ENCODE results near the gene OR6C4. TPM values are rescaled to one million over a fixed set of nuclear protein-coding genes. Genes with fewer than 3 reads are reported as not detected.
"Not testable (repeated sequence)": the region's sequence is repeated elsewhere in the genome, so short reads cannot be mapped to it uniquely, and the experiment has no call there.

Gene OR6C4
- polyA plus RNA-seq (2012; ENCODE audit: insufficient read depth, insufficient read length, low read depth): not detected

DNA sequence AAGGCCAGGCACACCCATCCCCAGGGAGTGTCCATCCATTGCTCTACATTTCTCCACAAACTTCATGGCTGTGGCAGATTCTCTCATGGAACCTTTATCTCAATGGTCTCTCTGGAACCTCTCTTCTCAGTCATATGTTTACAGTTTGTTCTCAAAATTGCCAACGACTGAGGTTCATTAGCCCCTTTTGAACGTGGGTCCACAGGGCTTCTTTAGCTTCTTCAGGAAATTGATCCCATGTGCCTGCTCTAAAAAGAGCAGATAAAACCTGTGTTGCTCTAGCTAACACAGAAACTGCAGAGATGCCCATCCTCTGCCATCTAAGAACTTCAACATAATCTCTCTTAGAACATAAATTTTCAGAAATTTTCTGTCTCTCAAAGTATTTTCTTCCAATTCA lies at the start of gene OR6C4:
Gene OR6C4 (plus strand): TSS at position 301 of the 400 bp plus-strand sequence. CDS start 1,625 bp downstream, outside the sequence.
- no peak for DNase-seq
- H3K36me3 ChIP-seq: no peaks in the 10 kb centered on the region
- no peaks in the 10 kb centered on the region for H3K9me3 ChIP-seq
- TF ChIP-seq, protein P1, sequence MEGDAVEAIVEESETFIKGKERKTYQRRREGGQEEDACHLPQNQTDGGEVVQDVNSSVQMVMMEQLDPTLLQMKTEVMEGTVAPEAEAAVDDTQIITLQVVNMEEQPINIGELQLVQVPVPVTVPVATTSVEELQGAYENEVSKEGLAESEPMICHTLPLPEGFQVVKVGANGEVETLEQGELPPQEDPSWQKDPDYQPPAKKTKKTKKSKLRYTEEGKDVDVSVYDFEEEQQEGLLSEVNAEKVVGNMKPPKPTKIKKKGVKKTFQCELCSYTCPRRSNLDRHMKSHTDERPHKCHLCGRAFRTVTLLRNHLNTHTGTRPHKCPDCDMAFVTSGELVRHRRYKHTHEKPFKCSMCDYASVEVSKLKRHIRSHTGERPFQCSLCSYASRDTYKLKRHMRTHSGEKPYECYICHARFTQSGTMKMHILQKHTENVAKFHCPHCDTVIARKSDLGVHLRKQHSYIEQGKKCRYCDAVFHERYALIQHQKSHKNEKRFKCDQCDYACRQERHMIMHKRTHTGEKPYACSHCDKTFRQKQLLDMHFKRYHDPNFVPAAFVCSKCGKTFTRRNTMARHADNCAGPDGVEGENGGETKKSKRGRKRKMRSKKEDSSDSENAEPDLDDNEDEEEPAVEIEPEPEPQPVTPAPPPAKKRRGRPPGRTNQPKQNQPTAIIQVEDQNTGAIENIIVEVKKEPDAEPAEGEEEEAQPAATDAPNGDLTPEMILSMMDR (IDR thresholded peaks at IDR 0.05; ENCODE audit: low read depth, low read length): no peak
- H3K27me3 ChIP-seq: no peaks in the 10 kb centered on the region
- H3K4me3 ChIP-seq (ENCODE audit: low read depth, low read length): no peak within 1 kb of the TSS
- no peaks in the 10 kb centered on the region for H3K4me1 ChIP-seq

DNA sequence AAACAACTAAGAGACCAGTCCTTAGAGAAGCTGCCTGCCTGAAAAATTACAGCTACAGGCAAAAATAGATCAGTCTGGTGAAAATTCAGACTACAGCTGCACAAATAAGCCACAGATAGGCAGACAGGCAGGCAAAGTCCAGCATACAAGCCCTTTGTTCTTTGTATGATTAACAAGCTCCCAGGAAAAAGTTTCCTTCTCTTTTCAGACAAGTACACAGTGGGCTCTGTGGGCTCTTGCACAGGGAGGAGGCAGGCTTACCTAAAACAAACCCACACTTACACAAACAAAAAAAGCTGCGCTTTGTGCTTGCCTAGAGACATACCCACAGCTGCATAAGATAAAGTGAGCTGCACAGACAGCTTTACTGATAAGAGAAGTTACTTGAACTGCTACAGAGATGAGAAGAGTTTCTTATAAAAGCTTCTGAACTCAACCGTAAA lies 49.6 kb upstream of the OR6C4 start:
- no peak overlapping the region for H3K4me3 ChIP-seq (ENCODE audit: low read depth, low read length)
- H3K4me1 ChIP-seq: no peaks in the 10 kb centered on the region
- no peaks in the 10 kb centered on the region for H3K36me3 ChIP-seq
- TF ChIP-seq, protein P1 (IDR thresholded peaks at IDR 0.05; ENCODE audit: low read depth, low read length): no peak
- no peaks in the 10 kb centered on the region for H3K27me3 ChIP-seq
- DNase-seq: no peak
- no peaks in the 10 kb centered on the region; the same call in 1 of the 2 replicates for H3K9me3 ChIP-seq

DNA sequence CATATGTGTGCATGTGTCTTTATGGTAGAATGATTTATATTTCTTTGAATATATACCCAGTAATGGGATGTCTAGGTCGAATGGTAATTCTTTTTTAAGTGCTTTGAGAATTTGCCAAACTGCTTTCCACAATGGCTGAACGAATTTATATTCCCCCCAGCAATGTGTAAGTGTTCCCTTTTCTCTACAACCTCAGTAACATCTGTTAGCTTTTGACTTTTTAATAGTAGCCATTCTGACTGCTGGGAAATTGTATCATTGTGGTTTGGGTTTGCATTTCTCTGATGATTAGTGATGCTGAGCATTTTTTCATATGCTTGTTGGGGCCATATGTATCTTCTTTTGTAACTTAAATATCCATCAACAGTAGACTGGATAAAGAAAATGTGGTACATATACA lies 47.8 kb upstream of the OR6C4 start:
- Histone ChIP-seq H3K4me1 (no peaks in the 10 kb centered on the region), H3K27me3 (no peaks in the 10 kb centered on the region), H3K36me3 (no peaks in the 10 kb centered on the region), H3K9me3 (no peaks in the 10 kb centered on the region), H3K4me3 (ENCODE audit: low read depth, low read length) (no peak overlapping the region)
- TF ChIP-seq, protein P1 (IDR thresholded peaks at IDR 0.05; ENCODE audit: low read depth, low read length): no peak
- no peak for DNase-seq

DNA sequence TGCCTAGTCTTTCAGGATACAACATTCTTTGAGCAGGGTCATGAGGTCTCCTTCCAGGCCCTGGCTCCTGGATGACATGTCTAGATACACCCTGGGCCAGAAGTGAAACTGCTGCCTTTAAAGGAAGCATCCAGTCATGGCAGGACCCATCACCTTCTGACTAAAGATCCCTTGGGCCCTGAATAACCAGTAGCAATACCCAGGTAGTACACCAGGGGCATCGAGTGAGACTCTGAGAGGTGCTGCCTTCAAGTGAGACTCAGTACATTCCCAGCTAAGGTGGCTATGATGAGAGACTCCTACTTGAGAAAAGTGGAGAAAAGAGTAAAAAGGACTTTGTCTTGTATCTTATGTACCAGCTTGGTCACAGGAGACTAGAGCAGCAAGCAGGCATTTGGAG lies 33.7 kb upstream of the OR6C4 start:
- no peaks in the 10 kb centered on the region for H3K36me3 ChIP-seq
- no peaks in the 10 kb centered on the region for H3K9me3 ChIP-seq
- TF ChIP-seq, protein P1 (IDR thresholded peaks at IDR 0.05; ENCODE audit: low read depth, low read length): no peak; the same call in 1 of the 2 replicates
- no peak overlapping the region for H3K4me3 ChIP-seq (ENCODE audit: low read depth, low read length)
- no peaks in the 10 kb centered on the region for H3K4me1 ChIP-seq
- no peak for DNase-seq
- H3K27me3 ChIP-seq: no peaks in the 10 kb centered on the region

DNA sequence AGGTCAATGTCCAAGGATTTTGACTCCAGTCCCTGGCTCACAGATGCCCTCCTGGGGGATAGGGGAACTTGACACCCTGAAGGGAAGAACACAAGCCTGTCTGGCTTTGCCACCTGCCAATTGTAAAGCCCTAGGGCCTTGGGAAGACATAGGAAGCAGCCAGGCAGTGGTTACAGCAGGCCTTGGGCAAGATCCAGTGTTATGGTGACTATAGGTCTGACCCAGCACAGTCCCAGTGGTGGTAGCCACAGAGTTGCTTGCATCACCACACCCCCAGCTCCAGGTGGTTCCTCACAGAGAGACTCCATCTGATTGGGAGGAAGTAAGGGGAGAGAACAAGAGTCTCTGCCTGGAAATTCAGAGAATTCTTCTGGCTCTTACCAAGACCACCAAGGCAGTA lies 33.0 kb upstream of the OR6C4 start:
- DNase-seq: no peak
- Histone ChIP-seq H3K4me1 (no peaks in the 10 kb centered on the region), H3K9me3 (no peaks in the 10 kb centered on the region), H3K4me3 (ENCODE audit: low read depth, low read length) (no peak overlapping the region), H3K36me3 (no peaks in the 10 kb centered on the region), H3K27me3 (no peaks in the 10 kb centered on the region)
- TF ChIP-seq, protein P1 (IDR thresholded peaks at IDR 0.05; ENCODE audit: low read depth, low read length): no peak

DNA sequence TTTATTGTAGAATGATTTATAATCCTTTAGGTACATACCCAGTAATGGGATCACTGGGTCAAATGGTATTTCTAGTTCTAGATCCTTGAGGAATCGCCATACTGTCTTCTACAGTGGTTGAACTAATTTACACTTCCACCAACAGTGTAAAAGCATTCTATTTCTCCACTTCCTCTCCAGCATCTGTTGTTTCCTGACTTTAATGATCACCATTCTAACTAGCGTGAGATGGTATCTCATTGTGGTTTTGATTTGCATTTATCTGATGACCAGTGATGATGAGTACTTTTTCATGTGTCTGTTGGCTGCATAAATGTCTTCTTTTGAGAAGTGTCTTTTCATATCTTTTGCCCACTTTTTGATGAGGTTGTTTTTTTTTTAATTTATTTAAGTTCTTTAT lies 1.2 kb upstream of the OR6C4 start:
- not testable (repeated sequence) for H3K9me3 ChIP-seq; H3K27me3 ChIP-seq; H3K36me3 ChIP-seq; DNase-seq; H3K4me3 ChIP-seq (ENCODE audit: low read depth, low read length); H3K4me1 ChIP-seq

DNA sequence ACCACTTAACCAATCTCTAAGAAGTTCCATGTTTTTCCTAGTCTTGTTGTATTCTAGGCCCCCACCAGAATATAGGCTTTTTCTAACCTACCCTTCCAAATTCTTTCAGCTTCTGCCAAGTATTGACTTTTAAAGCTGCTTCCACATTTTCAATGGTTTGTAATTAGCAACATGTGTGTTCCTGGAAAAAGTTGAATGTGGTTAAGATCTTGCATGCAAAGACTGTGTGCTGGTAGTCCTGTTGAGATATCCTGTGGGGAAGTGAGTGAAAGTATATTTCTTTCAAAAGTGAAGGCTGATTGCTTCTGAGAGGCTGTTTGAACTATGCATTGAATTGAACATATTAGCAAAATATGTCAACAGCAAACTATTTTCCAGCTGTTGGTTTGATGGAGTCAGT lies 646 bp upstream of the OR6C4 start:
- Histone ChIP-seq H3K36me3 (no peaks in the 10 kb centered on the region), H3K27me3 (no peaks in the 10 kb centered on the region), H3K9me3 (no peaks in the 10 kb centered on the region), H3K4me1 (no peaks in the 10 kb centered on the region), H3K4me3 (ENCODE audit: low read depth, low read length) (no peak overlapping the region)
- no peak for DNase-seq
- TF ChIP-seq, protein P1 (IDR thresholded peaks at IDR 0.05; ENCODE audit: low read depth, low read length): no peak
